Fibroblast of pulmonary artery (primary cell): ENCODE data around the gene NKX6-2.

ENCODE experiments used
- DNase-seq: peaks from one replicate; pipeline ENCODE4 v3.0.0-alpha.2; 2010; ENCODE audit warnings: low read depth
- H3K4me3 ChIP-seq: replicated peaks from 2 replicates; pipeline ENCODE4 v1.5.1; 2011; ENCODE audit warnings: low read depth, mild to moderate bottlenecking, control low read depth, low read length, moderate library complexity
- TF ChIP-seq, protein P1 (sequence below): IDR thresholded peaks from 2 replicates; pipeline ENCODE4 v1.5.1; 2011; ENCODE audit warnings: mild to moderate bottlenecking, control low read depth, low read length, inconsistent platforms; ENCODE audit errors: missing control alignments

Gene NKX6-2

DNA sequence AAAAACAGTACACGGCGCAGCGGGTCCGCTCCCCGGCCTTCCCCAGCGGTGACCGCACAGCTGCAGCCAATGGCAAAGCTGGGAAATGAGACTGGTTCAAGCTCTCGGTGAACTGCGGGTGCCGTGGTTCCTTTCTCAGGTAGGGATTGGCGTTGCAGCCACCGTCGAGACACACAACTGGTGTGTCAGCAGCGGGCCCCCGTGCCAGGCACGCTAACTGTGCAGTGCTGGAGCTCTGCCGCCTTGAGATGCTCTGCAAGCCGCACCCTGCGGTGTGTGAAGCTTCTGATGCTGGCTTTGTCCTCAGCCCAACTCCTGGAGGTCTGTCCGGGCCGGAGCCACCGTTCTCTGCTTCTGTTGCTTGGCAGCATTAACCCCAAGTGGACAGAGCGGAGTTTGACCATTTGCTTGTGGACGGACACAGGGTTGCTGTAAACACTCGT, 20.6 kb upstream of the NKX6-2 start:
- no peak for DNase-seq
- H3K4me3 ChIP-seq, result no peak overlapping the region
- TF ChIP-seq, protein P1, sequence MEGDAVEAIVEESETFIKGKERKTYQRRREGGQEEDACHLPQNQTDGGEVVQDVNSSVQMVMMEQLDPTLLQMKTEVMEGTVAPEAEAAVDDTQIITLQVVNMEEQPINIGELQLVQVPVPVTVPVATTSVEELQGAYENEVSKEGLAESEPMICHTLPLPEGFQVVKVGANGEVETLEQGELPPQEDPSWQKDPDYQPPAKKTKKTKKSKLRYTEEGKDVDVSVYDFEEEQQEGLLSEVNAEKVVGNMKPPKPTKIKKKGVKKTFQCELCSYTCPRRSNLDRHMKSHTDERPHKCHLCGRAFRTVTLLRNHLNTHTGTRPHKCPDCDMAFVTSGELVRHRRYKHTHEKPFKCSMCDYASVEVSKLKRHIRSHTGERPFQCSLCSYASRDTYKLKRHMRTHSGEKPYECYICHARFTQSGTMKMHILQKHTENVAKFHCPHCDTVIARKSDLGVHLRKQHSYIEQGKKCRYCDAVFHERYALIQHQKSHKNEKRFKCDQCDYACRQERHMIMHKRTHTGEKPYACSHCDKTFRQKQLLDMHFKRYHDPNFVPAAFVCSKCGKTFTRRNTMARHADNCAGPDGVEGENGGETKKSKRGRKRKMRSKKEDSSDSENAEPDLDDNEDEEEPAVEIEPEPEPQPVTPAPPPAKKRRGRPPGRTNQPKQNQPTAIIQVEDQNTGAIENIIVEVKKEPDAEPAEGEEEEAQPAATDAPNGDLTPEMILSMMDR, result no peak

DNA sequence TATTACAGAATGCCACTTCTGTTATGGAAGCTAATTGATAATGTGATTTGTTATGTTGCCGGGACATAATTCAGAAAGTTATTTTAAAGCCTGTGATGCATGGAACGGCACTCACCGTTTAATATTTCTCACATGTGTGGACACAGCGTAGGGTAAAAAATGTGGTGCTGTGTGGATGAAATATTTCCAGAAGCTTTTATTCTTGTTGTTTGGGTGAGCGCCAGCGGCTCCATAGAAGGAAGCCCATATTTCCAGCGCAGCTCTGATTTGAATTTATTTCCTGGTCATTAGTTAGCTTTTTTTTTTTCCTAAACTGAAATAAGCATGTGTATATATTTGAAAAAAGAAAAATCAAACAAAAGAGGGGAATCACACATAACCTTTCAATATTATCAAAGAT, 20.2 kb upstream of the NKX6-2 start:
- DNase-seq, result no peak
- TF ChIP-seq, protein P1, result no peak
- H3K4me3 ChIP-seq, result no peak overlapping the region

- no peak overlapping the region for H3K4me3 ChIP-seq
- DNase-seq, result no peak
- TF ChIP-seq, protein P1, result no peak
Measured at GRCh38 chr10:132805599-132805998, 19.7 kb upstream of the NKX6-2 start.

DNA sequence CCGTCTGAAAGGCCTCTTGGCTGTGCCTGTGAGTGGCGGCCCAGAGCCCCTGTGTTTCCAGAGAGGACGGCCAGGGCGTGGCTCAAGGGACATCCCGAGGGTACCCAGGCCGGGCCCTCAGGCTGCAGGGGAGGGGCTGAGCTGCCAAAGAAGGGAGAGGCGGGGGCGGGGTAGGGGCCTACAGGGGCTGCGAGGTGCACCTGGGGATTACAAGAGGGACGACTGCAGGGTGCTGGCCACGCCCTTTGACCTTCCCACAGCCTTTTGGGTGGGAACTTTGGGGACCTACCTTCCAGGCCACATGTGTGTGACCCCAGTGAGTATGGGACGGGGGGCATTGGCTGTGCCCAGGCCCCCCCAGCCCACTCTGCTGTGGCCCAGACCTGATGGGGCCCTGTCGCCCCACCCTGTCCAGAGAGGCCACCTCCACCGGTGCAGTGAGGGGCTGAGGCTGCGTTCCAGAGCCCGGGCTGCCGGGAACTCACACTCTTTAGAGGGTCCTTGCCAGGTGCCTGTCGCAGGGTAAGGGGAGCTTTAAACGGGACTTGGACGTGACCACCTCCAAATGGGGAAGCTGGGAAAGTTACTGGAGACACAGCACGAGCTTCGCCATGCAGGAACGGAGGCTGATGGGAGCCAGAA, 19.0 kb upstream of the NKX6-2 start:
- no peak for DNase-seq
- TF ChIP-seq, protein P1, result no peak
- no peak overlapping the region for H3K4me3 ChIP-seq

DNA sequence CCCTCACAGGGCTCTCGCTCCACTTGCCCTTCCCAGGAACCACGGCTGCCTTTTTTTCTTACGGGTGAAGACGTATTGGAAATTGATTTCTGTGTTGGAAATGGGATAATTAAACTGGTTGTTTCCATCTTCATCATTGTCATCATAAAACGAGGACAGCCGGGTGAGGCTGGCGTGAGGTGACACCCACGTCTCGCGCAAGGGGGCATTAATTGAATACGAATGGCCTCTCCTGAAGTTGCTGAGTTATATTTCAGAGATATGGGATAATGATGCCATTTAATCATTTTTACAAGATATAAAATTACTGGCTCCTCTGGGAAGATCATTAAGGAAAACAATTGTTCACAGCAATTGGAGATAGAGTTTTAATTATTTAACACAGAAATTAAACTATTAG, 18.3 kb upstream of the NKX6-2 start:
- H3K4me3 ChIP-seq, result no peak overlapping the region
- DNase-seq, result no peak
- TF ChIP-seq, protein P1, result no peak

GRCh38 chr10:132803416-132804210, 17.7 kb upstream of the NKX6-2 start:
- no peak overlapping the region for H3K4me3 ChIP-seq
- no peak for DNase-seq
- TF ChIP-seq, protein P1, result no peak
